ENCODE data around the gene PPIL1. TPM values are rescaled to one million over a fixed set of nuclear protein-coding genes. Genes with fewer than 3 reads are reported as not detected.

PPIL1 gene
- total and polyA plus RNA-seq, 10 of the 15 experiments (the other 5 are each of a cell fraction or from before 2014, with no cell fraction given), result 39.5 to 95.8 (median 70.5) TPM

GRCh38 chr6:36874443-36875249, at the start of gene PPIL1 (continued):
- TF ChIP-seq RBBP5 (conservative IDR thresholded peaks at IDR 0.05), result no peak
- peak; percentile 94 for TF ChIP-seq MXI1 (IDR thresholded peaks at IDR 0.05; ENCODE audit: low read depth, low read length)
- TF ChIP-seq SUPT20H (IDR thresholded peaks at IDR 0.05; ENCODE audit: borderline replicate concordance, control insufficient read depth, low read depth, low read length), result no peak
- TF ChIP-seq MYC (IDR thresholded peaks at IDR 0.05; ENCODE audit: insufficient read depth, insufficient read length, insufficient replicate concordance, low read length, severe bottlenecking), result peak; percentile 99
- TF ChIP-seq STAT3 (IDR thresholded peaks at IDR 0.05; ENCODE audit: low read depth, low read length), result no peak
- peak in 1 of 2 experiments; percentile 85; a peak in 1 of 3 replicates for TF ChIP-seq EGR1 (IDR thresholded peaks at IDR 0.05; ENCODE audit: borderline replicate concordance in 1 of 2, low read depth in 2 of 2, low read length in 2 of 2)
- no peak for TF ChIP-seq ZNF592 (IDR thresholded peaks at IDR 0.05)
- peak; percentile 48; the same call in 1 of the 2 replicates for TF ChIP-seq CHD2 (IDR thresholded peaks at IDR 0.05; ENCODE audit: borderline replicate concordance, low read depth, low read length)
- no peak for TF ChIP-seq HDAC6 (IDR thresholded peaks at IDR 0.05; ENCODE audit: unreplicated experiment)
- no peak; the same call in 1 of the 2 replicates for TF ChIP-seq ZNF687 (IDR thresholded peaks at IDR 0.05)
- TF ChIP-seq PAX8 (IDR thresholded peaks at IDR 0.05), result no peak
- peak; percentile 14; the same call in 1 of the 2 replicates for TF ChIP-seq SMAD5 (IDR thresholded peaks at IDR 0.05; ENCODE audit: low read depth)
- TF ChIP-seq ZSCAN29 (IDR thresholded peaks at IDR 0.05), result no peak
- peak; percentile 70 for TF ChIP-seq KLF5 (IDR thresholded peaks at IDR 0.05; ENCODE audit: partially characterized antibody)
- TF ChIP-seq ZNF274 (IDR thresholded peaks at IDR 0.05; ENCODE audit: insufficient read depth, insufficient read length), result no peak
- no peak for TF ChIP-seq ZNF622 (IDR thresholded peaks at IDR 0.05)
- peak; percentile 64; the same call in 1 of the 2 replicates for TF ChIP-seq ESRRA (IDR thresholded peaks at IDR 0.05; ENCODE audit: low read length)
- peak; percentile 87 for TF ChIP-seq MAX (IDR thresholded peaks at IDR 0.05; ENCODE audit: low read depth, low read length)
- no peak for TF ChIP-seq ATF3 (IDR thresholded peaks at IDR 0.05; ENCODE audit: borderline replicate concordance, extremely low read depth, low read depth, low read length)
- TF ChIP-seq CREM (IDR thresholded peaks at IDR 0.05; ENCODE audit: low read depth), result peak; percentile 63
- peak; percentile 96 for TF ChIP-seq YY1 (IDR thresholded peaks at IDR 0.05; ENCODE audit: low read depth, low read length)

All from GM12878 (cell line).